A549 (cell line): ENCODE results near the gene ELN. TPM values are rescaled to one million over a fixed set of nuclear protein-coding genes. Genes with fewer than 3 reads are reported as not detected.

ENCODE experiments used
- ATAC-seq, 2 experiments: fragments of 200-7000 bp in 1 of 2; fragments of >200 bp in 1 of 2; cut with Nextera tagmentation in 1 of 2; cut with Tn5 transposase in 1 of 2; 3 replicates each; pipeline versions ENCODE4 v1.8.0 to v1.9.1; 2018 to 2020; ENCODE audit warnings: mild to moderate bottlenecking in 1 of 2, moderate library complexity in 1 of 2
- CTCF ChIA-PET: fragments of 300-600 bp; sonication (Branson Sonifier 250); formaldehyde crosslinking; extraction: SDS; loops from one replicate; lab custom pipeline; 2021; ENCODE audit warnings: antibody characterized with exemption, inconsistent platforms; lab: Yijun Ruan, JAX
- POLR2A ChIA-PET: fragments of 350-600 bp; formaldehyde crosslinking; extraction: SDS; loops from one replicate; lab custom pipeline; 2021; ENCODE audit warnings: antibody characterized with exemption, inconsistent platforms; lab: Yijun Ruan, JAX
- DNase-seq, 2 experiments: peaks; one replicate each; pipeline versions ENCODE4 v3.0.0 to v3.0.0-alpha.2; 2011 to 2016; ENCODE audit warnings: low read depth in 1 of 2, low spot score in 1 of 2
- FAIRE-seq: peaks from 2 replicates; lab custom pipeline; 2011; peaks lifted over from hg19 to GRCh38; lab: Jason Lieb, UNC
- H3K27ac ChIP-seq, 2 experiments: fragments of >200 bp; sonication (Bioruptor Twin); formaldehyde crosslinking; 3 replicates each; pipeline ENCODE4 v1.5.1; 2016 to 2017
- H3K4me1 ChIP-seq: fragments of >200 bp; sonication (Bioruptor Twin); formaldehyde crosslinking; 3 replicates; pipeline ENCODE4 v1.6.1; 2016
- H3K4me2 ChIP-seq: fragments of >200 bp; sonication (Bioruptor Twin); formaldehyde crosslinking; 3 replicates; pipeline ENCODE4 v1.6.1; 2016
- H3K4me3 ChIP-seq: fragments of >200 bp; sonication (Bioruptor Twin); formaldehyde crosslinking; 3 replicates; pipeline ENCODE4 v1.5.1; 2016
- H3K9me3 ChIP-seq: fragments of >200 bp; sonication (Bioruptor Twin); formaldehyde crosslinking; 3 replicates; pipeline ENCODE4 v1.6.1; 2016
- CEBPB ChIP-seq, 2 experiments: fragments of >200 bp in 1 of 2; sonication (Bioruptor Twin) in 1 of 2; formaldehyde crosslinking in 1 of 2; IDR thresholded peaks; 2 replicates each; pipeline ENCODE4 v1.6.1; 2012 to 2016
- CHD4 ChIP-seq: fragments of 200-600 bp; sonication (generic); IDR thresholded peaks from 2 replicates; pipeline ENCODE4 v1.6.1; 2016; ENCODE audit warnings: antibody characterized with exemption, mild to moderate bottlenecking, borderline replicate concordance
- EHMT2 ChIP-seq: fragments of 200-600 bp; sonication (generic); IDR thresholded peaks from 2 replicates; pipeline ENCODE4 v1.6.1; 2016; ENCODE audit warnings: antibody characterized with exemption, low read depth, mild to moderate bottlenecking, moderate library complexity
- EP300 ChIP-seq, 2 experiments: fragments of >200 bp; sonication (Bioruptor Twin); formaldehyde crosslinking; IDR thresholded peaks; 2 replicates in 1 of 2; 3 replicates in 1 of 2; pipeline ENCODE4 v1.6.1; 2016 to 2017
- HDAC2 ChIP-seq: fragments of 200-600 bp; sonication (generic); IDR thresholded peaks from 2 replicates; pipeline ENCODE4 v1.6.1; 2016
- HEYL ChIP-seq: fragments of 250-450 bp; sonication (Bioruptor Pico); IDR thresholded peaks from 2 replicates; pipeline ENCODE4 v1.8.0; 2021; ENCODE audit warnings: mild to moderate bottlenecking, moderate library complexity
- HOXB13 ChIP-seq: fragments of 250-450 bp; sonication (Bioruptor Pico); IDR thresholded peaks from 2 replicates; pipeline ENCODE4 v1.5.0; 2020; ENCODE audit warnings: low read depth, mild to moderate bottlenecking, moderate library complexity
- HOXB5 ChIP-seq: fragments of 250-450 bp; sonication (Bioruptor Pico); IDR thresholded peaks from 2 replicates; pipeline ENCODE4 v1.5.0; 2020; ENCODE audit warnings: mild to moderate bottlenecking, moderate library complexity
- JUN ChIP-seq, 2 experiments: fragments of >200 bp; sonication (Bioruptor Twin); formaldehyde crosslinking; IDR thresholded peaks; 2 replicates in 1 of 2; 3 replicates in 1 of 2; pipeline ENCODE4 v1.6.1; 2016 to 2017
- JUNB ChIP-seq: fragments of >200 bp; sonication (Bioruptor Twin); formaldehyde crosslinking; IDR thresholded peaks from 2 replicates; pipeline ENCODE4 v1.6.1; 2016
- KDM5A ChIP-seq: fragments of 200-600 bp; sonication (generic); IDR thresholded peaks from 2 replicates; pipeline ENCODE4 v1.6.1; 2016; ENCODE audit warnings: antibody characterized with exemption, mild to moderate bottlenecking
- MAFK ChIP-seq: fragments of 450-650 bp; IDR thresholded peaks from 2 replicates; pipeline ENCODE4 v1.6.1; 2014; ENCODE audit not compliant: partially characterized antibody
- MYC ChIP-seq: IDR thresholded peaks from 2 replicates; pipeline ENCODE4 v1.6.1; 2012; ENCODE audit warnings: mild to moderate bottlenecking, inconsistent platforms, low read length, improper control_type of control experiment, borderline replicate concordance
- NFE2L2 ChIP-seq: fragments of 150-350 bp; conservative IDR thresholded peaks from 2 replicates; pipeline ENCODE4 v1.6.1; 2014; ENCODE audit warnings: low read length
- PHF8 ChIP-seq: fragments of 200-600 bp; sonication (generic); IDR thresholded peaks from 2 replicates; pipeline ENCODE4 v1.6.1; 2016; ENCODE audit warnings: low read depth, mild to moderate bottlenecking, antibody characterized with exemption, moderate library complexity, borderline replicate concordance
- POLR2A ChIP-seq: IDR thresholded peaks from 2 replicates; pipeline ENCODE4 v1.6.1; 2012; ENCODE audit warnings: mild to moderate bottlenecking, low read length
- TP53 ChIP-seq: fragments of 250-450 bp; sonication (Bioruptor Pico); IDR thresholded peaks from 2 replicates; pipeline ENCODE4 v1.5.0; 2021; ENCODE audit warnings: mild to moderate bottlenecking, moderate library complexity
- ZC3H11A ChIP-seq: fragments of 450-650 bp; IDR thresholded peaks from 2 replicates; pipeline ENCODE4 v1.6.1; 2014; ENCODE audit warnings: antibody characterized with exemption, mild to moderate bottlenecking
- WGBS: methylation state at CpG from one replicate; pipeline ENCODE4 v1.1.6; 2017; ENCODE audit errors: missing lambda C conversion rate; 5-methylcytosine and 5-hydroxymethylcytosine counted together
- polyA plus RNA-seq, 4 experiments: library from polyadenylated mRNA; depleted of rRNA in 3 of 4; stranded (reverse); fragments of >200 nt; fragmentation: RNase III in 1 of 4; extraction: RNeasy Plus Mini Kit Qiagen cat#74134 plus additional on column Dnase treatment in 1 of 4; gene quantifications; 2 replicates in 3 of 4; 3 replicates in 1 of 4; pipeline ENCODE4 v1.2.3, GENCODE V29; 2011 to 2017
- TF ChIP-seq, protein P1 (sequence below): fragments of 450-650 bp; IDR thresholded peaks from 2 replicates; pipeline ENCODE4 v1.6.1; 2014; ENCODE audit warnings: antibody characterized with exemption
- TF ChIP-seq, protein P2 (sequence below): fragments of >200 bp; sonication (Bioruptor Twin); formaldehyde crosslinking; IDR thresholded peaks from 2 replicates; pipeline ENCODE4 v1.6.1; 2016

The ELN gene
- polyA plus RNA-seq, 2 of the 4 experiments (the other 2 are of a cell fraction), result 0.09 to 0.16 TPM

DNA sequence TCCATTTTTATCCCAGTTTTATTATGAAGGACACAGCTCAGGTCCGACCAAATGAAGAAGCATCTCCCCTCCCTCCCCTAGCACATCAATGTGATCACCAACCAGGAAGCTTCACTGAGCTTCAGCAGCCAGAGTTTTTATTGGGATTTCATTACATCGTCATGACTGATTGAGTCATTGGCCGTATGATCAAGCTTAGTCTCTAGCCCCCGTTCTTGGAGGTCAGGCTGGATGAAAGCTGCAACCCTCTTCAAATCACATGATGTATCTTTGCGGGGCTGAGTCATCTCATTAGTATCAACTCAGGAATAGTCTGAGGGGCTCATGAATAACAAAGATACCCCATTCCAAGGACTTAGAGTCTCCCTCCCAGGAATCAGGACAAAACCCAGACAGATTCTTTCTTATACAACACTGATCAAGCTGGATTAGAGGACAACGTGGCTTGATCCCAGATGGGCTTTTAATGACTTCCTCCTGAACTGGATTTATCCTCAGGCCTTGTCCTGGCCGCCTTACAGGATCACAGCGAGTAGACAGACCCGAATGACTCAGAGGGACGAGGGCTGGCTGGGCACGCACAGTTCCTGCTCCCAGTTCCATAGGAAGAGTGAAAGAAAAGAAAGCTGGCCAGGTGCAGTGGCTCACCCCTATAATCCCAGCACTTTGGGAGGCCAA is 70.1 kb downstream of the ELN start:
- CTCF ChIA-PET, result interaction anchor here (0.6 to 1.5 kb wide), 3 partner anchors 20 to 31 kb away, joined by 3 to 5 read pairs (median 4); no protein-coding TSS in a partner anchor
- peak in 1 of 2 experiments; percentile 30 for DNase-seq

DNA sequence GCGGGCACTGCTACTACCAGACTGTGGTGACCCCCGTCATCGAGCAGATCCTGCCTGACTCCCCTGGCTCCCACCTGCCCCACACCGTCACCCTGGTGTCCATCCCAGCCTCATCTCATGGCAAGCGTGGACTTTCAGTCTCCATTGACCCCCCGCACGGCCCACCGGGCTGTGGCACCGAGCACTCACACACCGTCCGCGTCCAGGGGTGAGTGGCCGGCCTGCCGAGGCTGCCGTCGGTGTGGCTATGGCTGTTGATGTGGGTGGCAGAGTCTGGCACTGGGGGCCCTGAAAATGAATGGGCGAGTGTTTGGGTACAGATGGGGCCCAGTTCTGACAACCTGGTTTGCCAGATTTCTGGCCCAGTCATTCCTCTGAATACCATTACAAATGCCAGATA is 71.1 kb downstream of the ELN start:
- POLR2A ChIA-PET, result no interaction called here
- no peak for FAIRE-seq
- no peak overlapping the region for H3K27ac ChIP-seq

More for the DNA sequence above, 70.1 kb downstream of the ELN start:
- H3K4me2 ChIP-seq, result no peak overlapping the region
- H3K9me3 ChIP-seq, result peaks cover 9% of the 10 kb centered on the region; the same call in 1 of the 3 replicates
- TF ChIP-seq EP300 (IDR thresholded peaks at IDR 0.05) (no peak), HEYL (CRISPR knock-in tag) (no peak)
- TF ChIP-seq, protein P1, sequence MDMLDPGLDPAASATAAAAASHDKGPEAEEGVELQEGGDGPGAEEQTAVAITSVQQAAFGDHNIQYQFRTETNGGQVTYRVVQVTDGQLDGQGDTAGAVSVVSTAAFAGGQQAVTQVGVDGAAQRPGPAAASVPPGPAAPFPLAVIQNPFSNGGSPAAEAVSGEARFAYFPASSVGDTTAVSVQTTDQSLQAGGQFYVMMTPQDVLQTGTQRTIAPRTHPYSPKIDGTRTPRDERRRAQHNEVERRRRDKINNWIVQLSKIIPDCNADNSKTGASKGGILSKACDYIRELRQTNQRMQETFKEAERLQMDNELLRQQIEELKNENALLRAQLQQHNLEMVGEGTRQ, result no peak
- H3K4me3 ChIP-seq, result no peak overlapping the region
- 88% methylated on average over 11 of the region's 11 CpGs for WGBS
- H3K4me1 ChIP-seq, result peaks cover 26% of the 10 kb centered on the region
- FAIRE-seq, result no peak
- POLR2A ChIA-PET, result no interaction called here
- no peak for ATAC-seq
- H3K27ac ChIP-seq, result no peak overlapping the region

DNA sequence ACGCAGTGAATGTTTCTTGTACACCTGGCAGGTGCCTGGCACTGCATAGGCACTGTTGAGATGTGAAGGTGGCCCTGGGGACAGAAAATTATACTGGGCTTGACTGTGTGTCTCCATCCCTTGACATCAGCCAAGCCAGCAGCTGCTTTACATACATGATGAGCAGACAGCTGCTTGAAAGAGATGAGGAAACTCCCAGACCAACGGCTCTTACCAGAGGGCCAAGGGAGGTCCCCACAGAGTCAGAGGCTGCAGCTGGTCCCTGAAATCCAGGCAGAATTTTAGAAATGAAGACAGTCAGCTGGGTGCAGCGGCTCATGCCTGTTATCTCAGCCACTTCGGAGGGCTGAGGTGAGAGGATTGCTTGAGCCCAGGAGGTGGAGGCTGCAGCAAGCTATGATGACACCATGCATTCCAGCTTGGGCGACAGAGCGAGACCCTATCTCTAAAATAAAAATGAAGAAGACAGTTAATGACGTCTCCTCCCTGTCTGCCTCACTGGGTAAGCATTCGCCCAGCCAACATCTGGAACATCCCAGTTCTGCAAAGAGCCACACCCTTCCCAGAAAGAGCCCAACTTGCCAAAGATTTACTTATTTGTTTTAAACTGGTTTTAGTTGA is 73.2 kb downstream of the ELN start:
- TF ChIP-seq MYC, result no peak
- TF ChIP-seq, all 56 proteins: peak for 0
- no peak overlapping the region for H3K27ac ChIP-seq
- DNase-seq, result no peak
- FAIRE-seq, result no peak
- 83% methylated on average over 8 of the region's 8 CpGs for WGBS
- no peak overlapping the region for H3K4me3 ChIP-seq
- H3K4me1 ChIP-seq, result no peaks in the 10 kb centered on the region
- no peak for ATAC-seq
- H3K9me3 ChIP-seq, result peaks cover 9% of the 10 kb centered on the region; the same call in 1 of the 3 replicates
- POLR2A ChIA-PET, result no interaction called here
- H3K4me2 ChIP-seq, result no peak overlapping the region
- CTCF ChIA-PET, result interaction anchor here (1.6 kb wide), 1 partner anchor 105 kb away, joined by 3 read pairs; no protein-coding TSS in a partner anchor

More for the DNA sequence above, 71.1 kb downstream of the ELN start:
- DNase-seq (no peak), ATAC-seq (no peak)
- TF ChIP-seq TP53 (CRISPR knock-in tag), result no peak
- no peak for TF ChIP-seq PHF8
- no peak for TF ChIP-seq CHD4
- no peak for TF ChIP-seq CEBPB (IDR thresholded peaks at IDR 0.05)
- TF ChIP-seq NFE2L2, result no peak
- TF ChIP-seq, protein P1, result no peak
- TF ChIP-seq HOXB5, result no peak
- no peak for TF ChIP-seq HOXB13 (CRISPR knock-in tag)
- TF ChIP-seq JUNB, result no peak
- no peak for TF ChIP-seq HDAC2
- TF ChIP-seq, protein P2, sequence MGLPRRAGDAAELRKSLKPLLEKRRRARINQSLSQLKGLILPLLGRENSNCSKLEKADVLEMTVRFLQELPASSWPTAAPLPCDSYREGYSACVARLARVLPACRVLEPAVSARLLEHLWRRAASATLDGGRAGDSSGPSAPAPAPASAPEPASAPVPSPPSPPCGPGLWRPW, result no peak
- TF ChIP-seq POLR2A, result no peak
- no peak for TF ChIP-seq EHMT2
- WGBS, result 96% methylated on average over 12 of the region's 17 CpGs
- Histone ChIP-seq H3K4me2 (no peak overlapping the region), H3K9me3 (peaks cover 9% of the 10 kb centered on the region; the same call in 1 of the 3 replicates), H3K4me1 (peaks cover 17% of the 10 kb centered on the region), H3K4me3 (no peak overlapping the region)
- CTCF ChIA-PET, result no interaction called here

DNA sequence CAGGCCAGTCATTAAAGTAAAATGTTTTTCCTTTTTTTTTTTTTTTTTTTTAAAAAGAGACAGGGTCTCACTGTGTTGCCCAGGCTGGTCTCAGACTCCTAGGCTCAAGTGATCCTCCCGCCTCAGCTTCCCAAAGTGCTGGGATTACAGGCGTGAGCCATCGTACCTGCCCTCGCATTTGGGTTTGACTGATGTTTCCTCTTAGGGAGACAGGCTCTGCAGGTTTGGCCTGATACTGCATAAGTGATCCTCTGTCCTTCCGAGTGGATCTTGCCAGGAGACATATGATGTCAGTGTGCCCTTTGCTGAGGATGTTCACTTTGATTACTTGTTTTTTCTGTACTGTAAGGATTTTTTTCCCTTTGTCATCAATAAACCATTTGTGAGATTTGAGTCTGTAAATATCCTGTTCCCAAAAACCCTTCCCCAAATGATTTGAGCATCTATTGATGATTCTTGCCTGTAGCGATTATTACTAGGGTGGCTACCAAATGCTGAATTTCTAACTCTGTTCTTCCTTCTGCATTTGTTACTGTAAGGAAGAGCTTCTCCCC is 75.3 kb downstream of the ELN start:
- FAIRE-seq (no peak), ATAC-seq (no peak), DNase-seq (no peak)
- Histone ChIP-seq H3K4me2 (no peak overlapping the region), H3K9me3 (no peaks in the 10 kb centered on the region), H3K4me1 (no peaks in the 10 kb centered on the region), H3K4me3 (no peak overlapping the region), H3K27ac (no peak overlapping the region)
- TF ChIP-seq NFE2L2, result no peak
- TF ChIP-seq ZC3H11A, result no peak
- TF ChIP-seq JUN (IDR thresholded peaks at IDR 0.05), result no peak
- TF ChIP-seq MAFK, result peak; percentile 44
- TF ChIP-seq KDM5A, result no peak
- CTCF ChIA-PET, result interaction anchor here (0.6 to 2.5 kb wide), 4 partner anchors 10 to 477 kb away, joined by 3 to 9 read pairs (median 4); no protein-coding TSS in a partner anchor
- POLR2A ChIA-PET, result no interaction called here
- WGBS, result 92% methylated on average over 6 of the region's 6 CpGs
